BJ (cell line): ENCODE measurements around the gene RNF208. TPM values are rescaled to one million over a fixed set of nuclear protein-coding genes. Genes with fewer than 3 reads are reported as not detected.
A peak's percentile ranks its signal among the peaks of the same experiment; 100 is the strongest.

ENCODE experiments used
- CTCF ChIA-PET: fragments of 350-600 bp; formaldehyde crosslinking; extraction: SDS; loops from one replicate; lab custom pipeline; 2021; ENCODE audit warnings: antibody characterized with exemption, inconsistent platforms; lab: Yijun Ruan, JAX
- POLR2A ChIA-PET: fragments of 300-600 bp; sonication (Branson Sonifier 250); formaldehyde crosslinking; extraction: SDS; loops from one replicate; lab custom pipeline; 2021; ENCODE audit warnings: antibody characterized with exemption; lab: Charles Lee
- DNase-seq: peaks from one replicate; pipeline ENCODE4 v3.0.0-alpha.2; 2011; ENCODE audit warnings: low read depth
- H3K27me3 ChIP-seq: 2 replicates; pipeline ENCODE4 v1.6.0; 2011; ENCODE audit warnings: low read length; ENCODE audit not compliant: control insufficient read depth, insufficient read depth
- H3K36me3 ChIP-seq: 2 replicates; pipeline ENCODE4 v1.5.1; 2011; ENCODE audit warnings: low read length; ENCODE audit not compliant: control insufficient read depth, insufficient read depth
- H3K4me3 ChIP-seq: 2 replicates; pipeline ENCODE4 v1.5.1; 2011; ENCODE audit warnings: low read depth, mild to moderate bottlenecking, control low read depth, low read length
- polyA plus RNA-seq: library from polyadenylated mRNA; depleted of rRNA; stranded (reverse); fragments of >200 nt; gene quantifications from 2 replicates; pipeline ENCODE4 v1.2.3, GENCODE V29; 2011
- TF ChIP-seq, protein P1 (sequence below): IDR thresholded peaks from 2 replicates; pipeline ENCODE4 v1.5.1; 2011; ENCODE audit warnings: low read depth, mild to moderate bottlenecking, control low read depth, inconsistent platforms, low read length, moderate library complexity; ENCODE audit not compliant: insufficient read depth

RNF208 gene
- polyA plus RNA-seq, 1 experiment: 0.39 TPM

DNA sequence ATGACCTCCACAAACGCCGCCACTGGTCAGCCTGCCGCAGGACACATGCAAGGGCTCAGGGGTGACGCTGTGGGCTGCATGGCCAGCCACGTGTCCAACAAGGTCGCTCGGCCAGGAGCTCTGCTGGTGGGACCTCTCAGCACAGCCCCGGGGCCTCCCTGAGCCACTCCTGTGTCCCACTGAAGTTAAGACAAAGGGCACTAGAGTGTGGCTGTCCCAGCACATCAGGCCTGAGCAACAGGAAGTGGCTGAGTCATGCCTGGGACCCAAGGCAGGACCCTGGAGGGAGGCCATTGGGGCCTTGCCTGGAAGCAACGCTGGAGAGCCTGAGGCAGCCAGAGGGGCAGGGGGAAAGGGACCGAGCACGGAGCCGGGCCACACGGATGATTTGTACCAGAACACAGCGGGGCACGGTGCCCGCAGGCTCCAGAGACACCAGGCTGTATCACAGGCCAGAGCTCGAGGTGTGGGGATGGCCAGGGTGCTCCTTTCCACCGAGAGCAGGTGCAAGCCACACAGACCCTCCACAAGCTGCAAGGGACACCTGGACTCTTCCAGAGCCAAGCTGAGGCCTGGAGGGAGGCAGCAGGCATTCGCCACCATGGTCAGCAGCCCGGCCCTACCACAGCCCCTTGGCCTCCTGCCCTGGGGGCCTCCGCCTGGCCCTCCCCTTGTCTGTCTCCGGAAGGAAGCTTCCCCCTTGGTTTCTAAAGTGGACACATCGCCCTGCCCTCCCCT lies 43.7 kb downstream of the RNF208 start:
- Histone ChIP-seq H3K27me3 (no peaks in the 10 kb centered on the region), H3K36me3 (peaks cover 24% of the 10 kb centered on the region), H3K4me3 (no peak overlapping the region)
- no peak for DNase-seq
- ChIA-PET CTCF (interaction anchor here (1.2 kb wide), 1 partner anchor 25 kb away, joined by 3 read pairs; no protein-coding TSS in a partner anchor), POLR2A (no interaction called here)
- TF ChIP-seq, protein P1, sequence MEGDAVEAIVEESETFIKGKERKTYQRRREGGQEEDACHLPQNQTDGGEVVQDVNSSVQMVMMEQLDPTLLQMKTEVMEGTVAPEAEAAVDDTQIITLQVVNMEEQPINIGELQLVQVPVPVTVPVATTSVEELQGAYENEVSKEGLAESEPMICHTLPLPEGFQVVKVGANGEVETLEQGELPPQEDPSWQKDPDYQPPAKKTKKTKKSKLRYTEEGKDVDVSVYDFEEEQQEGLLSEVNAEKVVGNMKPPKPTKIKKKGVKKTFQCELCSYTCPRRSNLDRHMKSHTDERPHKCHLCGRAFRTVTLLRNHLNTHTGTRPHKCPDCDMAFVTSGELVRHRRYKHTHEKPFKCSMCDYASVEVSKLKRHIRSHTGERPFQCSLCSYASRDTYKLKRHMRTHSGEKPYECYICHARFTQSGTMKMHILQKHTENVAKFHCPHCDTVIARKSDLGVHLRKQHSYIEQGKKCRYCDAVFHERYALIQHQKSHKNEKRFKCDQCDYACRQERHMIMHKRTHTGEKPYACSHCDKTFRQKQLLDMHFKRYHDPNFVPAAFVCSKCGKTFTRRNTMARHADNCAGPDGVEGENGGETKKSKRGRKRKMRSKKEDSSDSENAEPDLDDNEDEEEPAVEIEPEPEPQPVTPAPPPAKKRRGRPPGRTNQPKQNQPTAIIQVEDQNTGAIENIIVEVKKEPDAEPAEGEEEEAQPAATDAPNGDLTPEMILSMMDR: no peak

DNA sequence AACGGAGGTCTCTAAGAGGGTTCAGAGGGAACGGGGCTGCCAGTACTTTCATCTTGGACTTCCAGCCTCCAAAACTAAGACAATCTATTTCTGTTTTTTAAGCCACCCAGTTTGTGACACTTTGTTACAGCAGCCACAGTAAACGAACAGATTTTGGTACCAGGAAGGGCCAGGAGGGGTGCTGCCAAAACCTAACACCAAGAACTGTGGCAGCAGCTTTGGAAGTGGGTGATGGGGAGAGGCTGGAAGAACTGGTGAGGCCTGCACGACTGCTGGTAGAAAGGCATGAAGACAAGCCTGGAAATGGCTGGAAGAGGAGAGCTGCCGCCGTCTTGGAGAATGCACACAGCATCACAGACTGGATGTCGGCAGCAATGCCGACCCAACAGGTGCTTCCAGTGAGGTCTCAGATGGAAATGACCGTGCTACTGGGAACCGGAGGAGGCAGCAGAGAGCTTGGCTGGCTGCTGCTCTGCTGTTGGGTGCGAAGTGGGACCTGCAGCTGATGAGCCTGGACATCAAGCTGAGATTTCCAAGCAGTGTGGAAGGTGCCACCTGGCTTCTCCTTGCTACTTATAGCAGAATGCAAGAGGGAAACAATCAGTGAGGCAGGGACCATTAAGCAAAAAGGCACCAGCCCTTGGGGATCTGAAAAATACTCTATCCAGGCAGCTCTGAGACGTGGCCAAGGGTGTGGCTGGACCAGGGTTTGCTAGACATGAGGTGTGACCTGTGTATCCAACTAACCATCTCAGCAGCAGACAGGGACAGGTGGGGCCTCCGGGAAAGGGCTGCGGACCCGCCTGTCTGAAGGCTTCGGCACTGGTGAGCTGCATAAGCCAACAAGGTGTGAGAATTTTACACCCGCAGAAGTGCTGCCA lies 45.5 kb downstream of the RNF208 start:
- CTCF ChIA-PET: interaction anchor here (0.9 to 2.2 kb wide), 10 partner anchors 8 to 60 kb away, joined by 3 to 11 read pairs (median 4); partner anchors contain the start of genes RNF224 and SSNA1

DNA sequence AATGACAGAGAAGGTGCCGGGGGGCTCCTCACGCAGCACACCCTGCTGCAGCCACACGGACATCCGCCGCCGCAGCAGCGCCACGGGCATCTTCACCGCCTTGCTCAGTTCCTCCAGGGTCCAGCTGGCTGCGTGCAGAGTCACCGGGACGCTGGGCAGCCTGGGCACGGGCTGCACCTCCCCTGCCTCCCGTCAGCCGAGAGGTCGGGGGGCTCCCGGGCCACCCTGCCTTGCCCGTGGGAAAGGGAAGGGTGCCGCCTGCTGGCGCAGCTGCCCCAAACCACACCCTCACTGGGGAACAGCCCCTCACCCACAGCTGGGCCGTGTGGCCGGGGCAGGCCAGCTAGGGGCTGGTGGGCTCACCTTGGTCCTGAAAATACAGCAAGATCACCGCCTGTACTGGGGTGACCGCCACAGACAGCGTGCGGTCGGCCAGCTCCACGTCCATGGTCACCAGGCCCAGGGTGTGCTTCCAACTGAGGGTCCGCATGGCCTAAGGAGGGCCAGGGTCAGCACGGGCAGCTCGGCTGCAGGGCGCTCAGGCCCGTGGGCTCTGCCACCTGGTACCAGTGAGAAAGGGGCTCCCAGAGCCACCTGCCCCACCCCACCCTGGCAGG lies 46.6 kb downstream of the RNF208 start:
- no peak overlapping the region for H3K4me3 ChIP-seq
- TF ChIP-seq, protein P1: no peak; the same call in 1 of the 2 replicates
- ChIA-PET POLR2A (no interaction called here), CTCF (interaction anchor here (0.9 to 2.2 kb wide), 6 partner anchors 12 to 61 kb away, joined by 3 to 11 read pairs (median 6); partner anchors contain the start of genes RNF224 and SSNA1)
- H3K36me3 ChIP-seq: peaks cover 10% of the 10 kb centered on the region
- DNase-seq: no peak
- peaks cover 2% of the 10 kb centered on the region; the same call in 1 of the 2 replicates for H3K27me3 ChIP-seq

More for the DNA sequence above, 45.5 kb downstream of the RNF208 start:
- POLR2A ChIA-PET: interaction anchor here (0.5 kb wide), 1 partner anchor 10 kb away, joined by 4 read pairs; no protein-coding TSS in a partner anchor
- Histone ChIP-seq H3K4me3 (no peak overlapping the region), H3K27me3 (no peaks in the 10 kb centered on the region), H3K36me3 (peaks cover 14% of the 10 kb centered on the region)
- TF ChIP-seq, protein P1: peak; percentile 66
- DNase-seq: no peak

DNA sequence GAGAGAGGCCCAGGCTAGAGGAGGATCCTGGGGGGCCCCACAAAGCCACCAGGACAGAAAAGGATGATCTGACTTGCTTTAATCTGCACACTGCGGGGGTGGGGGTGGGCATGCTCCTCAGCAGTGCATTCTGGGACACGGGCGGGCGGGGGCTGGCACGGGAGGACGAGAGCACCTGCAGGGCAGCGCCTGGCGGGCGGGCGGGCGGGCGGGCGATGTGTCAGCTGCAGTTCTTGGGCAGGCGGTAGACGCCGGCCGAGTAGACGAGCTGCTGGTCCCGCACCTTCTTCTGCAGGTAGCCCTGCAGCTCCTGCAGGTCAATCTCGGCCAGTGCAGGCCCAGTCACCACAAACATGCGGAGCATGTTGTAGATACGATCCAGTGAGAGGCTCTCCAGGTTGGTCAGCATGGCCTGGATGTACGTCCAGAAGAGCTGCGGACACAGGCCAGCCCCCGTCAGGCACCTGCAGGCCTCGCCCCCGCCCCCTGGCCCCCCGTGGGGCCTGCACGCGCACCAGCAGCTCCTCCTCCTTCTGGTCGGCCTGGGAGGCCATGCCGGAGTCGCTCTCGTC lies 47.2 kb downstream of the RNF208 start:
- ChIA-PET POLR2A (no interaction called here), CTCF (interaction anchor here (0.9 to 1.0 kb wide), 2 partner anchors 24 to 48 kb away, joined by 3 read pairs; no protein-coding TSS in a partner anchor)
- H3K36me3 ChIP-seq: peaks cover 7% of the 10 kb centered on the region
- H3K4me3 ChIP-seq: no peak overlapping the region
- peaks cover 7% of the 10 kb centered on the region; the same call in 1 of the 2 replicates for H3K27me3 ChIP-seq
- no peak for DNase-seq
- TF ChIP-seq, protein P1: no peak
